ENCODE results near the gene STAT5A.

DNA sequence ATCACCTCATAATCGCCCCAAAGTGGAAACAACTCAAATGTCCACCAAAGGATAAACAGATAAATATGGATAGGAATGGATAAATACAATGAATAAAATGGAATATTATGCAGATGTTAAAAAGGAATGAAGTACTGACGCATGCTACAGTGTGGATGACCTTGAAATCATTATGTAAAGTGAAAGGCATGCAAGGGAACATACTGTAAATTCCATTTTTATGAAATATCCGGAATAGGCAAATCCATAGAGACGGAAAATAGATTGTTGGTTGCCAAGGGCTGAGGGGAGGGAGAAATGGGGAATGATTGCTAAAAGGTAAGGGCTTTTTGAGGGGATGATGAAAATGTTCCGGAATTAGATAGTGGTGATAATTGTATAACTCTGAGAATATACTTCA is 48.1 kb upstream of the STAT5A start:
- TF ChIP-seq TAF1 (IDR thresholded peaks at IDR 0.05; ENCODE audit: borderline replicate concordance, insufficient read depth, low read length) (no peak), SIN3A (IDR thresholded peaks at IDR 0.05; ENCODE audit: borderline replicate concordance, insufficient read depth, low read length) (no peak), POLR2AphosphoS5 (IDR thresholded peaks at IDR 0.05; ENCODE audit: low read depth, low read length) (no peak), FOXP2 (optimal IDR thresholded peaks at IDR 0.05; ENCODE audit: borderline replicate concordance, extremely low read depth, extremely low read length, insufficient read depth) (no peak)
- TF ChIP-seq, protein P1, sequence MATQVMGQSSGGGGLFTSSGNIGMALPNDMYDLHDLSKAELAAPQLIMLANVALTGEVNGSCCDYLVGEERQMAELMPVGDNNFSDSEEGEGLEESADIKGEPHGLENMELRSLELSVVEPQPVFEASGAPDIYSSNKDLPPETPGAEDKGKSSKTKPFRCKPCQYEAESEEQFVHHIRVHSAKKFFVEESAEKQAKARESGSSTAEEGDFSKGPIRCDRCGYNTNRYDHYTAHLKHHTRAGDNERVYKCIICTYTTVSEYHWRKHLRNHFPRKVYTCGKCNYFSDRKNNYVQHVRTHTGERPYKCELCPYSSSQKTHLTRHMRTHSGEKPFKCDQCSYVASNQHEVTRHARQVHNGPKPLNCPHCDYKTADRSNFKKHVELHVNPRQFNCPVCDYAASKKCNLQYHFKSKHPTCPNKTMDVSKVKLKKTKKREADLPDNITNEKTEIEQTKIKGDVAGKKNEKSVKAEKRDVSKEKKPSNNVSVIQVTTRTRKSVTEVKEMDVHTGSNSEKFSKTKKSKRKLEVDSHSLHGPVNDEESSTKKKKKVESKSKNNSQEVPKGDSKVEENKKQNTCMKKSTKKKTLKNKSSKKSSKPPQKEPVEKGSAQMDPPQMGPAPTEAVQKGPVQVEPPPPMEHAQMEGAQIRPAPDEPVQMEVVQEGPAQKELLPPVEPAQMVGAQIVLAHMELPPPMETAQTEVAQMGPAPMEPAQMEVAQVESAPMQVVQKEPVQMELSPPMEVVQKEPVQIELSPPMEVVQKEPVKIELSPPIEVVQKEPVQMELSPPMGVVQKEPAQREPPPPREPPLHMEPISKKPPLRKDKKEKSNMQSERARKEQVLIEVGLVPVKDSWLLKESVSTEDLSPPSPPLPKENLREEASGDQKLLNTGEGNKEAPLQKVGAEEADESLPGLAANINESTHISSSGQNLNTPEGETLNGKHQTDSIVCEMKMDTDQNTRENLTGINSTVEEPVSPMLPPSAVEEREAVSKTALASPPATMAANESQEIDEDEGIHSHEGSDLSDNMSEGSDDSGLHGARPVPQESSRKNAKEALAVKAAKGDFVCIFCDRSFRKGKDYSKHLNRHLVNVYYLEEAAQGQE (IDR thresholded peaks at IDR 0.05; ENCODE audit: insufficient read depth in 1 of 2, low read depth in 2 of 2, low read length in 2 of 2) = no peak

Data from PFSK-1 (cell line).